BE2C (cell line): ENCODE results near the gene THY1.
"Not testable (repeated sequence)": the region's sequence is repeated elsewhere in the genome, so short reads cannot be mapped to it uniquely, and the experiment has no call there.

Experiments
- DNase-seq: peaks from one replicate; pipeline ENCODE4 v3.0.0-alpha.2; 2020
- H3K27me3 ChIP-seq: fragments of 250-450 bp; sonication (Bioruptor Pico); 2 replicates; pipeline ENCODE4 v1.5.1; 2020; ENCODE audit warnings: mild to moderate bottlenecking
- H3K36me3 ChIP-seq: fragments of 250-450 bp; sonication (Bioruptor Pico); 2 replicates; pipeline ENCODE4 v1.5.1; 2020; ENCODE audit warnings: mild to moderate bottlenecking
- H3K4me1 ChIP-seq: fragments of 250-450 bp; sonication (Bioruptor Pico); 2 replicates; pipeline ENCODE4 v1.5.1; 2020
- H3K4me3 ChIP-seq: 2 replicates; pipeline ENCODE4 v1.5.1; 2011; ENCODE audit warnings: low read depth, low read length
- H3K9me3 ChIP-seq: fragments of 250-450 bp; sonication (Bioruptor Pico); 2 replicates; pipeline ENCODE4 v1.5.1; 2020
- TF ChIP-seq, protein P1 (sequence below): IDR thresholded peaks from 2 replicates; pipeline ENCODE4 v1.5.1; 2012; ENCODE audit warnings: mild to moderate bottlenecking, low read depth, low read length

THY1 gene

DNA sequence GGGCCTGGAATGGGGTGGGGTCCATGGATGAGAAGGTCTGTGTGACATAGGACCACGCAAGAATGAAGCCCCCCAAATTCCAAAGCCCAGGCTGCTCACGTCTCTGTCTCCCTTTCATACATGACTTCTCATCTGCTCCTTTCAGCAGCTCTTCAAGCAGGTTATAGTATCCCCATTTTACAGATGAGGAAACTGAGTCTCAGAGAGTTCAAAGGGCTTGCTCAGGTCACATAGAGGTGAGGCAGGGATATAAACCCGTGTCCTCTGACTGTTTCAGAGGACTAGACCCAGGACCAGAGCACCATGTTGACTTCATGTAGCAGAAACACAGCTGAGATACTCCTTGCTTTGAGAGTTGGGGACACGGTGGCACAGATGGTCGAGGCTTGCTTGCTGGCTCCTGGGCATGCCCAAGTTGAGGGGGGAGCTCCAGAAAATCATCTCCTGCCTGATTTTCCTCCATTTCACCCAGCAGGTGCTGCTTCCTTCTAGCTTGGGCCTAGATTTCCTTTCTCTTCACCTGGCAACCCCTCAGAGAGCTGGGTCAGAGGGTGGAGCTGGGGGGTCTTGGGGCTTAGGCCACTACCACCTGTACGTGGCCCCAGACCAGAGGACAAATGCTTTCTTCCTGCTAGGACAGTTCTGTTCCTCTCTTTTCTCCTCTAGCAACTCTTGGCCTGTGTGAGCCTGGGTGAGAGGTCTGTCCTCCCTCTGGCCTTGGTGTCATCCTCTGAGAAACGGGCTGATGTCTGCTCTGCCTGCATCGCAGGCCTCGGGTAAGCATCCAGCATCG, 24.1 kb upstream of the THY1 start:
- H3K4me3 ChIP-seq = no peak overlapping the region
- peaks cover 7% of the 10 kb centered on the region; the same call in 1 of the 2 replicates for H3K4me1 ChIP-seq
- TF ChIP-seq, protein P1, sequence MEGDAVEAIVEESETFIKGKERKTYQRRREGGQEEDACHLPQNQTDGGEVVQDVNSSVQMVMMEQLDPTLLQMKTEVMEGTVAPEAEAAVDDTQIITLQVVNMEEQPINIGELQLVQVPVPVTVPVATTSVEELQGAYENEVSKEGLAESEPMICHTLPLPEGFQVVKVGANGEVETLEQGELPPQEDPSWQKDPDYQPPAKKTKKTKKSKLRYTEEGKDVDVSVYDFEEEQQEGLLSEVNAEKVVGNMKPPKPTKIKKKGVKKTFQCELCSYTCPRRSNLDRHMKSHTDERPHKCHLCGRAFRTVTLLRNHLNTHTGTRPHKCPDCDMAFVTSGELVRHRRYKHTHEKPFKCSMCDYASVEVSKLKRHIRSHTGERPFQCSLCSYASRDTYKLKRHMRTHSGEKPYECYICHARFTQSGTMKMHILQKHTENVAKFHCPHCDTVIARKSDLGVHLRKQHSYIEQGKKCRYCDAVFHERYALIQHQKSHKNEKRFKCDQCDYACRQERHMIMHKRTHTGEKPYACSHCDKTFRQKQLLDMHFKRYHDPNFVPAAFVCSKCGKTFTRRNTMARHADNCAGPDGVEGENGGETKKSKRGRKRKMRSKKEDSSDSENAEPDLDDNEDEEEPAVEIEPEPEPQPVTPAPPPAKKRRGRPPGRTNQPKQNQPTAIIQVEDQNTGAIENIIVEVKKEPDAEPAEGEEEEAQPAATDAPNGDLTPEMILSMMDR = no peak
- H3K9me3 ChIP-seq = no peaks in the 10 kb centered on the region
- H3K36me3 ChIP-seq = no peaks in the 10 kb centered on the region
- no peak for DNase-seq
- no peaks in the 10 kb centered on the region for H3K27me3 ChIP-seq

DNA sequence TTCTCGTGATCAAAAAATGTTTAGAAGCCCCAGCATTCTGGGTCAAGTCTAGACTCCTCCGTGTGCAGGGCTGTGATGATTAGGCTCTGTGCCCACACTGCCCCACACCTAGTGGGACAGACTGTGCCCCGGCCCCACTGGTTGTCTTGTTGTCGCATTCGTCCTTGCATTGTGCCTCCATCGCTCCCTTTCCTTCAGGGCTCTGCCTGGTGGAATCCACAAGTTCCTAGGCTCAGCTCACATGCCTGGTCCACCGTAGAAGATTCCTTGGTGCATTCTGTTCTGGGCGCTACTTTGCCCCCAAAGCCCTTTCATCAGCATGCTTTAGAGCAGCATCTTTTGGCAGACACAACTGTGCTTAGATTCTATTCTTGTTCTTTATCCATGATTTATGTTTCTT, 23.5 kb upstream of the THY1 start:
- no peaks in the 10 kb centered on the region for H3K36me3 ChIP-seq
- H3K4me1 ChIP-seq = peaks cover 8% of the 10 kb centered on the region; the same call in 1 of the 2 replicates
- no peaks in the 10 kb centered on the region for H3K9me3 ChIP-seq
- no peak for DNase-seq
- H3K27me3 ChIP-seq = no peaks in the 10 kb centered on the region
- H3K4me3 ChIP-seq = no peak overlapping the region
- TF ChIP-seq, protein P1 = no peak

DNA sequence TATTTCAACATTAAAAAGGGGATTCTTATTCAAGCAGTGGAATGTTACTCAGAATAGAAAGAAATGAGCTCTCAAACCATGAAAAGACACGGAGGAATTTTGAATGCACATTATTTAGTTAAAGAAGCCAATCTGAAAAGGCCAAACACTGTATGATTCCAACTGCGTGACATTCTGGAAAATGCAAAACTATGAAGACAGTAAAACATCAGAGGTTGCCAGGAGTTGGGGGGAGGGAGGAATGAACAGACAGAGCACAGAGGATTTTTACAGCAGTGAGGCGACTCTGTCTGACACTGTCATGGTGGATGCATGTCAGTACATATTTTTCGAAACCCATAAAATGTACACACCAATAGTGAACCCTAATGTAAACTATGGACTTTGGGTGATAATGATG, 22.9 kb upstream of the THY1 start:
- no peak for DNase-seq
- Histone ChIP-seq H3K9me3 (no peaks in the 10 kb centered on the region), H3K36me3 (no peaks in the 10 kb centered on the region), H3K4me1 (peaks cover 10% of the 10 kb centered on the region; the same call in 1 of the 2 replicates), H3K4me3 (no peak overlapping the region), H3K27me3 (no peaks in the 10 kb centered on the region)
- TF ChIP-seq, protein P1 = no peak

GRCh38 chr11:119445379-119445778, 22.4 kb upstream of the THY1 start:
- TF ChIP-seq, protein P1 = no peak
- no peak overlapping the region for H3K4me3 ChIP-seq
- DNase-seq = no peak
- H3K27me3 ChIP-seq = no peaks in the 10 kb centered on the region
- H3K36me3 ChIP-seq = no peaks in the 10 kb centered on the region
- H3K9me3 ChIP-seq = no peaks in the 10 kb centered on the region
- peaks cover 10% of the 10 kb centered on the region; the same call in 1 of the 2 replicates for H3K4me1 ChIP-seq

DNA sequence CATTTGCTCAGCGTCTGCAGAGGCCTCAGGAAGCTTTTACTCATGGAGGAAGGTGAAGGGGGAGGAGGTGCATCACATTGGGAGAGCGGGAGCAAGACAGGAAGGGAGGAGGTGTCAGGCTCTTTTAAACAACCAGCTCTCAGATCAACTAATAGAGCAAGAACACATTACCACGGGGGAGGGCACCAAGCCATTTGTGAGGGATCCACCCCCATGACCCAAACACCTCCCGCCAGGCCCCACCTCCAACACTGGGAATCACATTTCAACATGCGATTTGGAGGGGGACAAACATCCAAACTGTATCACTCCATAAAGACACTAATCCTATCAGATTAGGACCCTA, 18.9 kb upstream of the THY1 start:
- Histone ChIP-seq H3K4me3 (no peak overlapping the region), H3K9me3 (no peaks in the 10 kb centered on the region), H3K4me1 (peaks cover 3% of the 10 kb centered on the region; the same call in 1 of the 2 replicates), H3K27me3 (no peaks in the 10 kb centered on the region), H3K36me3 (no peaks in the 10 kb centered on the region)
- TF ChIP-seq, protein P1 = no peak
- no peak for DNase-seq

DNA sequence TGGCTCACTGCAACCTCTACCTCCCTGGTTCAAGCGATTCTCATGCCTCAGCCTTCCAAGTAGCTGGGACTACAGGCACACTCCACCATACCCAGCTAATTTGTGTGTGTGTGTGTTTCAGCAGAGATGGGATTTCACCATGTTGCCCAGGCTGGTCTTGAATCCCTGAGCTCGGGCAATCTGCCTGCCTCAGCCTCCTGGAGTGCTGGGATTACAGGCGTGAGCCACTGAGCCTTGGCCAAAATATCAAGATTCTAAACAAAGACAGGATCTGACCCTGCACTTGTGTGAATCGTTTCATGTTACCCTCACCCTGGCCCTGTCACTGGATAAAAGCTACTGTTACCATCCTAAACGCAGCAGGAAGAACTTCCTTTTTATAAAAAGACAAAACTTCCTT, 15.6 kb upstream of the THY1 start:
- TF ChIP-seq, protein P1 = no peak
- DNase-seq = no peak
- H3K36me3 ChIP-seq = no peaks in the 10 kb centered on the region; the same call in 1 of the 2 replicates
- no peak overlapping the region for H3K4me3 ChIP-seq
- H3K4me1 ChIP-seq = peaks cover 14% of the 10 kb centered on the region
- no peaks in the 10 kb centered on the region for H3K9me3 ChIP-seq
- no peaks in the 10 kb centered on the region for H3K27me3 ChIP-seq

GRCh38 chr11:119437521-119437920, 14.5 kb upstream of the THY1 start:
- DNase-seq, H3K9me3 ChIP-seq, H3K27me3 ChIP-seq, H3K4me3 ChIP-seq, H3K36me3 ChIP-seq: not testable (repeated sequence)
- H3K4me1 ChIP-seq = peaks cover 21% of the 10 kb centered on the region
